ENCODE measurements around the gene CFAP45.

DNA sequence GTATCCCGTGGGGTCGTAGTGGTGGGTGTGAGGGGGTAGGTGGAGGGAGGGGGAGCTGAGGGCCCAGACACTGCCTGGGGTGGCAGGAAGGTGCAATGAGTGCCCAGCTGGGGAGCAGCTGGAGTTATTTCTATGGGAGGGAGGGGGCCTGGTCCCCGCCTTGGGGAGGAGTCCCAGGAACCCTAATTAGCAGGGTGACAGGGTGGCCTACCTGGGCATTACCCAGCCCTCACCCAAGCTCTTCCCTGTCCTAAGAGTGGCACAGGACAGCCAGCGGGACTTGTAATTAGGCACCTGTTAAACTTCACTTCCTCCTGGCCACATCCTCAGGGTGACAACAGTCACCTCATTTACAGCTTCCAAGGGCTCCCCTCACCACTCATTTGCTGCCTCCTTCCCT, 37.4 kb downstream of the CFAP45 start, which contains the start of gene VSIG8:
- TF ChIP-seq, protein P1, sequence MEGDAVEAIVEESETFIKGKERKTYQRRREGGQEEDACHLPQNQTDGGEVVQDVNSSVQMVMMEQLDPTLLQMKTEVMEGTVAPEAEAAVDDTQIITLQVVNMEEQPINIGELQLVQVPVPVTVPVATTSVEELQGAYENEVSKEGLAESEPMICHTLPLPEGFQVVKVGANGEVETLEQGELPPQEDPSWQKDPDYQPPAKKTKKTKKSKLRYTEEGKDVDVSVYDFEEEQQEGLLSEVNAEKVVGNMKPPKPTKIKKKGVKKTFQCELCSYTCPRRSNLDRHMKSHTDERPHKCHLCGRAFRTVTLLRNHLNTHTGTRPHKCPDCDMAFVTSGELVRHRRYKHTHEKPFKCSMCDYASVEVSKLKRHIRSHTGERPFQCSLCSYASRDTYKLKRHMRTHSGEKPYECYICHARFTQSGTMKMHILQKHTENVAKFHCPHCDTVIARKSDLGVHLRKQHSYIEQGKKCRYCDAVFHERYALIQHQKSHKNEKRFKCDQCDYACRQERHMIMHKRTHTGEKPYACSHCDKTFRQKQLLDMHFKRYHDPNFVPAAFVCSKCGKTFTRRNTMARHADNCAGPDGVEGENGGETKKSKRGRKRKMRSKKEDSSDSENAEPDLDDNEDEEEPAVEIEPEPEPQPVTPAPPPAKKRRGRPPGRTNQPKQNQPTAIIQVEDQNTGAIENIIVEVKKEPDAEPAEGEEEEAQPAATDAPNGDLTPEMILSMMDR (conservative IDR thresholded peaks at IDR 0.05; ENCODE audit: low read depth, low read length), result no peak
- no peak for TF ChIP-seq EZH2 (IDR thresholded peaks at IDR 0.05; ENCODE audit: borderline replicate concordance, low read depth, low read length, poor library complexity, severe bottlenecking)
